ENCODE measurements around the gene CEP112. TPM values are rescaled to one million over a fixed set of nuclear protein-coding genes. Genes with fewer than 3 reads are reported as not detected.

The CEP112 gene
- total and polyA plus RNA-seq, 2 experiments from 2014 or later = 4.0 to 4.3 TPM

DNA sequence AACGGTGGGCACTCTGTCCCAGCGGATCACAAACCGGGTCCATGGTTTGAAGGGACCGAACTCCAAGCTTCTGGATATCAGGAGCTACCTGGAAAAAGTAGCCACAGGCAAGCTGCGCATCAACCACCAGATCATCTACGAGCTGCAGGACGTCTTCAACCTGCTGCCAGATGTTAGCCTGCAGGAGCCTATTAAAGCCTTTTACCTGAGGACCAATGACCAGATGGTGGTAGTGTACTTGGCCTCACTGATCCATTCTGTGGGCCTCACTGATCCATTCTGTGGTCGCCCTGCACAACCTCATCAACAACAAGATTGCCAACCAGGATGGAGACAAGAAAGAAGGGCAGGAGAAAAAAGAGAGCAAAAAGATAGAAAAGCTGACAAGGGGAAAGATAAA is 6.3 kb upstream of the CEP112 start (continued):
- TF ChIP-seq, protein P1, sequence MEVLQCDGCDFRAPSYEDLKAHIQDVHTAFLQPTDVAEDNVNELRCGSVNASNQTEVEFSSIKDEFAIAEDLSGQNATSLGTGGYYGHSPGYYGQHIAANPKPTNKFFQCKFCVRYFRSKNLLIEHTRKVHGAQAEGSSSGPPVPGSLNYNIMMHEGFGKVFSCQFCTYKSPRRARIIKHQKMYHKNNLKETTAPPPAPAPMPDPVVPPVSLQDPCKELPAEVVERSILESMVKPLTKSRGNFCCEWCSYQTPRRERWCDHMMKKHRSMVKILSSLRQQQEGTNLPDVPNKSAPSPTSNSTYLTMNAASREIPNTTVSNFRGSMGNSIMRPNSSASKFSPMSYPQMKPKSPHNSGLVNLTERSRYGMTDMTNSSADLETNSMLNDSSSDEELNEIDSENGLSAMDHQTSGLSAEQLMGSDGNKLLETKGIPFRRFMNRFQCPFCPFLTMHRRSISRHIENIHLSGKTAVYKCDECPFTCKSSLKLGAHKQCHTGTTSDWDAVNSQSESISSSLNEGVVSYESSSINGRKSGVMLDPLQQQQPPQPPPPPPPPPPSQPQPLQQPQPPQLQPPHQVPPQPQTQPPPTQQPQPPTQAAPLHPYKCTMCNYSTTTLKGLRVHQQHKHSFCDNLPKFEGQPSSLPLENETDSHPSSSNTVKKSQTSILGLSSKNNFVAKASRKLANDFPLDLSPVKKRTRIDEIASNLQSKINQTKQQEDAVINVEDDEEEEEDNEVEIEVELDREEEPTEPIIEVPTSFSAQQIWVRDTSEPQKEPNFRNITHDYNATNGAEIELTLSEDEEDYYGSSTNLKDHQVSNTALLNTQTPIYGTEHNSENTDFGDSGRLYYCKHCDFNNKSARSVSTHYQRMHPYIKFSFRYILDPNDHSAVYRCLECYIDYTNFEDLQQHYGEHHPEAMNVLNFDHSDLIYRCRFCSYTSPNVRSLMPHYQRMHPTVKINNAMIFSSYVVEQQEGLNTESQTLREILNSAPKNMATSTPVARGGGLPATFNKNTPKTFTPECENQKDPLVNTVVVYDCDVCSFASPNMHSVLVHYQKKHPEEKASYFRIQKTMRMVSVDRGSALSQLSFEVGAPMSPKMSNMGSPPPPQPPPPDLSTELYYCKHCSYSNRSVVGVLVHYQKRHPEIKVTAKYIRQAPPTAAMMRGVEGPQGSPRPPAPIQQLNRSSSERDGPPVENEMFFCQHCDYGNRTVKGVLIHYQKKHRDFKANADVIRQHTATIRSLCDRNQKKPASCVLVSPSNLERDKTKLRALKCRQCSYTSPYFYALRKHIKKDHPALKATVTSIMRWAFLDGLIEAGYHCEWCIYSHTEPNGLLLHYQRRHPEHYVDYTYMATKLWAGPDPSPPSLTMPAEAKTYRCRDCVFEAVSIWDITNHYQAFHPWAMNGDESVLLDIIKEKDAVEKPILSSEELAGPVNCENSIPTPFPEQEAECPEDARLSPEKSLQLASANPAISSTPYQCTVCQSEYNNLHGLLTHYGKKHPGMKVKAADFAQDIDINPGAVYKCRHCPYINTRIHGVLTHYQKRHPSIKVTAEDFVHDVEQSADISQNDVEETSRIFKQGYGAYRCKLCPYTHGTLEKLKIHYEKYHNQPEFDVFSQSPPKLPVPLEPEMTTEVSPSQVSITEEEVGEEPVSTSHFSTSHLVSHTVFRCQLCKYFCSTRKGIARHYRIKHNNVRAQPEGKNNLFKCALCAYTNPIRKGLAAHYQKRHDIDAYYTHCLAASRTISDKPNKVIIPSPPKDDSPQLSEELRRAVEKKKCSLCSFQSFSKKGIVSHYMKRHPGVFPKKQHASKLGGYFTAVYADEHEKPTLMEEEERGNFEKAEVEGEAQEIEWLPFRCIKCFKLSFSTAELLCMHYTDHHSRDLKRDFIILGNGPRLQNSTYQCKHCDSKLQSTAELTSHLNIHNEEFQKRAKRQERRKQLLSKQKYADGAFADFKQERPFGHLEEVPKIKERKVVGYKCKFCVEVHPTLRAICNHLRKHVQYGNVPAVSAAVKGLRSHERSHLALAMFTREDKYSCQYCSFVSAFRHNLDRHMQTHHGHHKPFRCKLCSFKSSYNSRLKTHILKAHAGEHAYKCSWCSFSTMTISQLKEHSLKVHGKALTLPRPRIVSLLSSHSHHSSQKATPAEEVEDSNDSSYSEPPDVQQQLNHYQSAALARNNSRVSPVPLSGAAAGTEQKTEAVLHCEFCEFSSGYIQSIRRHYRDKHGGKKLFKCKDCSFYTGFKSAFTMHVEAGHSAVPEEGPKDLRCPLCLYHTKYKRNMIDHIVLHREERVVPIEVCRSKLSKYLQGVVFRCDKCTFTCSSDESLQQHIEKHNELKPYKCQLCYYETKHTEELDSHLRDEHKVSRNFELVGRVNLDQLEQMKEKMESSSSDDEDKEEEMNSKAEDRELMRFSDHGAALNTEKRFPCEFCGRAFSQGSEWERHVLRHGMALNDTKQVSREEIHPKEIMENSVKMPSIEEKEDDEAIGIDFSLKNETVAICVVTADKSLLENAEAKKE (CRISPR knock-in tag; IDR thresholded peaks at IDR 0.05) = no peak
- no peak for TF ChIP-seq EZH2phosphoT487 (IDR thresholded peaks at IDR 0.05; ENCODE audit: unreplicated experiment)
- TF ChIP-seq NANOG (IDR thresholded peaks at IDR 0.05; ENCODE audit: borderline replicate concordance) = no peak
- TF ChIP-seq CREB1 (CRISPR knock-in tag; IDR thresholded peaks at IDR 0.05; ENCODE audit: low read depth) = no peak
- no peak for TF ChIP-seq ZNF331 (CRISPR knock-in tag; IDR thresholded peaks at IDR 0.05; ENCODE audit: low read depth)
- TF ChIP-seq, protein P2, sequence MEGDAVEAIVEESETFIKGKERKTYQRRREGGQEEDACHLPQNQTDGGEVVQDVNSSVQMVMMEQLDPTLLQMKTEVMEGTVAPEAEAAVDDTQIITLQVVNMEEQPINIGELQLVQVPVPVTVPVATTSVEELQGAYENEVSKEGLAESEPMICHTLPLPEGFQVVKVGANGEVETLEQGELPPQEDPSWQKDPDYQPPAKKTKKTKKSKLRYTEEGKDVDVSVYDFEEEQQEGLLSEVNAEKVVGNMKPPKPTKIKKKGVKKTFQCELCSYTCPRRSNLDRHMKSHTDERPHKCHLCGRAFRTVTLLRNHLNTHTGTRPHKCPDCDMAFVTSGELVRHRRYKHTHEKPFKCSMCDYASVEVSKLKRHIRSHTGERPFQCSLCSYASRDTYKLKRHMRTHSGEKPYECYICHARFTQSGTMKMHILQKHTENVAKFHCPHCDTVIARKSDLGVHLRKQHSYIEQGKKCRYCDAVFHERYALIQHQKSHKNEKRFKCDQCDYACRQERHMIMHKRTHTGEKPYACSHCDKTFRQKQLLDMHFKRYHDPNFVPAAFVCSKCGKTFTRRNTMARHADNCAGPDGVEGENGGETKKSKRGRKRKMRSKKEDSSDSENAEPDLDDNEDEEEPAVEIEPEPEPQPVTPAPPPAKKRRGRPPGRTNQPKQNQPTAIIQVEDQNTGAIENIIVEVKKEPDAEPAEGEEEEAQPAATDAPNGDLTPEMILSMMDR (conservative IDR thresholded peaks at IDR 0.05; ENCODE audit: low read depth in 2 of 2) = no peak
- TF ChIP-seq, protein P3, sequence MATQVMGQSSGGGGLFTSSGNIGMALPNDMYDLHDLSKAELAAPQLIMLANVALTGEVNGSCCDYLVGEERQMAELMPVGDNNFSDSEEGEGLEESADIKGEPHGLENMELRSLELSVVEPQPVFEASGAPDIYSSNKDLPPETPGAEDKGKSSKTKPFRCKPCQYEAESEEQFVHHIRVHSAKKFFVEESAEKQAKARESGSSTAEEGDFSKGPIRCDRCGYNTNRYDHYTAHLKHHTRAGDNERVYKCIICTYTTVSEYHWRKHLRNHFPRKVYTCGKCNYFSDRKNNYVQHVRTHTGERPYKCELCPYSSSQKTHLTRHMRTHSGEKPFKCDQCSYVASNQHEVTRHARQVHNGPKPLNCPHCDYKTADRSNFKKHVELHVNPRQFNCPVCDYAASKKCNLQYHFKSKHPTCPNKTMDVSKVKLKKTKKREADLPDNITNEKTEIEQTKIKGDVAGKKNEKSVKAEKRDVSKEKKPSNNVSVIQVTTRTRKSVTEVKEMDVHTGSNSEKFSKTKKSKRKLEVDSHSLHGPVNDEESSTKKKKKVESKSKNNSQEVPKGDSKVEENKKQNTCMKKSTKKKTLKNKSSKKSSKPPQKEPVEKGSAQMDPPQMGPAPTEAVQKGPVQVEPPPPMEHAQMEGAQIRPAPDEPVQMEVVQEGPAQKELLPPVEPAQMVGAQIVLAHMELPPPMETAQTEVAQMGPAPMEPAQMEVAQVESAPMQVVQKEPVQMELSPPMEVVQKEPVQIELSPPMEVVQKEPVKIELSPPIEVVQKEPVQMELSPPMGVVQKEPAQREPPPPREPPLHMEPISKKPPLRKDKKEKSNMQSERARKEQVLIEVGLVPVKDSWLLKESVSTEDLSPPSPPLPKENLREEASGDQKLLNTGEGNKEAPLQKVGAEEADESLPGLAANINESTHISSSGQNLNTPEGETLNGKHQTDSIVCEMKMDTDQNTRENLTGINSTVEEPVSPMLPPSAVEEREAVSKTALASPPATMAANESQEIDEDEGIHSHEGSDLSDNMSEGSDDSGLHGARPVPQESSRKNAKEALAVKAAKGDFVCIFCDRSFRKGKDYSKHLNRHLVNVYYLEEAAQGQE (IDR thresholded peaks at IDR 0.05; ENCODE audit: unreplicated experiment) = no peak
- TF ChIP-seq EZH2 (IDR thresholded peaks at IDR 0.05; ENCODE audit: low read depth, unreplicated experiment) = no peak
- TF ChIP-seq JUNB (IDR thresholded peaks at IDR 0.05; ENCODE audit: unreplicated experiment) = no peak
- no peak for TF ChIP-seq STAT1 (IDR thresholded peaks at IDR 0.05; ENCODE audit: unreplicated experiment)
- no peak for TF ChIP-seq ZNF114 (CRISPR knock-in tag; IDR thresholded peaks at IDR 0.05)
